Dermis blood vessel endothelial cell (primary cell): ENCODE results near the gene ITPR2. TPM values are rescaled to one million over a fixed set of nuclear protein-coding genes. Genes with fewer than 3 reads are reported as not detected.

ENCODE experiments used
- DNase-seq: peaks from one replicate; pipeline ENCODE4 v3.0.0; 2010
- total RNA-seq: library from RNA; depleted of rRNA; stranded (reverse); fragments of >200 nt; gene quantifications from 2 replicates; pipeline ENCODE4 v1.2.3, GENCODE V29; 2014

ITPR2 gene
- total RNA-seq, 1 donor from 2014 or later: 43.2 TPM

GRCh38 chr12:26379777-26380467 lies 453.1 kb downstream of the ITPR2 start:
- no peak for DNase-seq

DNA sequence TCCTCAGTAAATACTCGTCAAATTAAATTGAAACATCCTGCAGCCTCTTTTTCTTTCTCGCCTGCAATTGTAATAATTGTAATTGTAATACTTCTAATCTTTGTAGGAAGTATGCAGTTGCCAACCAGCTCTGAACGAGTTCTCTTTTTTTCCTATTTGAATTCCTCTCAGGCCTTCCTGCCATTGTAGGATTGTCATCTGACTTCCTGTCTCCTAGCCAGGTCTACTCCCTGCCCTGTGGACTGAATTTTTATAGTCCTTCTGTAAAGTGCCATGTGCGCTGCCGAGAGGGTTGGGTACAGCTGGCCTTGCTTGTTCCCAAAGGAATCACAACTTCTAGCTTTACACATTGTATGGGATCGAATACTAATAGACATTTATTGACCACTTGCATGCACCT lies 454.3 kb downstream of the ITPR2 start:
- DNase-seq: peak; percentile 79

- no peak for DNase-seq
Measured at GRCh38 chr12:26374934-26375680, 457.9 kb downstream of the ITPR2 start.

GRCh38 chr12:26373606-26374495 lies 459.1 kb downstream of the ITPR2 start:
- DNase-seq: no peak

DNA sequence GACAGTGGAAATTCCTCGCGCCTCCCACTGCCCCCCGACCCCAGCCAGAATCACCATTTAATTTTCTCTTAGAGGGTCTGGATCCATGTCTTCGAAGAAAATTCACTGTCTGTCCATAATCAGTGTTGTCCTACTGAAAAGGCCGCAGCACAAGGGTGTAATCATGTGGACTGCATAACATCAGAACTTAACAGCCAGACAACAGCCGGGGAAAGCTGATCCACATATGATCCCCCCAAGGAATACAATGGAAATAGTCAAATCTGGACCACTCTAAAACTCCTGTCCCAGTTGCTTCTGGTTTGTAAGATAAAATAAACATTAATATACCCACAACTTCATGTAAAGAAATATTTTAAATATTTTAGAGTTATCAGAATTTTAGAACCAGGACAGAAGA lies 460.1 kb downstream of the ITPR2 start:
- DNase-seq: no peak

- no peak for DNase-seq
Measured at GRCh38 chr12:26370098-26370497, 462.9 kb downstream of the ITPR2 start.

- DNase-seq: peak; percentile 41
Measured at GRCh38 chr12:26369588-26369987, 463.4 kb downstream of the ITPR2 start.

DNA sequence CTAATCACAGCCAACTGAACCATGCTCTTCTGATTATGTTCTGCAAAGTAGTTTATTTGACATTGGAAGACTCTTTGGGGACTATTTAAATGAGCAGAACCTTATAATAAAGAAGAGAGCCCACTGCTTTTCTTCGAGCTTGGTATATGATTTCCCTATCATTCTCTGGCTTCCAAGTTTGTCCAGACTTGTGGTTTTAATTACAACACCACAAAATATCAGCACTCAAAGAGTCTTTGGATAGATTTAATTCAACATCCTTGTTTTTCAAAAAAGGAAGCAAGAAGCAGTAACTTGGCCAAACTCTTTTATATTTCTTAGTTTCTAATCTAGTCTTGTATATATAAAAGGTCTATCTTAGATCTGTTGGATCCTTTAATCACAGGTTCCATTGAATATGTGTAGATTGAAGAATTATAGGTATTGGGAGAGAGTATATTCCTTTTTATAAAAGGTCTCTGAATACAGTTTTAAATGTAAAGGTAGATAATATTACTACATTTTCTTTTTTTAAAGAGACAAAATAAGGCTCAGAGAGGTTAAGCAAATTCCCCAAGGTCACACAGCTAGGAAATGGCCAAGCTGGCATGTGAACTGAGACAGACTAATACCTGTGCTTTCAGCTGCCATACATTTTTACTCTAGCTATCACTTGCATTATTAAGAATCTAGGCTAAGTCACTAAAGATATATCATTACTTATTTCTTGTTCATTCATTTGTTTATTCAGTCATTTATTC lies 464.8 kb downstream of the ITPR2 start:
- no peak for DNase-seq

GRCh38 chr12:26361964-26362363 lies 471.0 kb downstream of the ITPR2 start:
- no peak for DNase-seq

DNA sequence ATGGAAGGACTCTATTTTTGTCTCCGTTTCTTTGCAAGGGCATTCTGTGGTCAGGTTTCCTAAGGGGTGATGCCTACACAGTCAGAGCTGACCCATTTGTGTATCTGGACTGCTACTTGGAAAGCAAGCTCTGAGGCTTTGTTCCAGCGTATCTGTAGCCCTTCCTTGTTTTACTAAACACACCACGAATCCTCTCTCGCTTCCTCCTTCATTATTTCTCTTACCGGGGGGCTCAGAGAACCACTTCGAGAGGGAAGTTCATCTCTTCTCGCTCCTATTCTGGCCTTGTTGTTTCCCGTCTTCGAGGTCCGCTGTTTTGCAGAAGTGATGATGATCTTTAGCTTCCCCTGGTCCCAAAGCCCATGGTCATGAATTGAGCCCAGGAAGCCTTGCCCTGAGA lies 472.9 kb downstream of the ITPR2 start:
- DNase-seq: no peak

- no peak for DNase-seq
Measured at GRCh38 chr12:26359576-26359975, 473.4 kb downstream of the ITPR2 start.

GRCh38 chr12:26358651-26359050 lies 474.3 kb downstream of the ITPR2 start:
- DNase-seq: no peak

DNA sequence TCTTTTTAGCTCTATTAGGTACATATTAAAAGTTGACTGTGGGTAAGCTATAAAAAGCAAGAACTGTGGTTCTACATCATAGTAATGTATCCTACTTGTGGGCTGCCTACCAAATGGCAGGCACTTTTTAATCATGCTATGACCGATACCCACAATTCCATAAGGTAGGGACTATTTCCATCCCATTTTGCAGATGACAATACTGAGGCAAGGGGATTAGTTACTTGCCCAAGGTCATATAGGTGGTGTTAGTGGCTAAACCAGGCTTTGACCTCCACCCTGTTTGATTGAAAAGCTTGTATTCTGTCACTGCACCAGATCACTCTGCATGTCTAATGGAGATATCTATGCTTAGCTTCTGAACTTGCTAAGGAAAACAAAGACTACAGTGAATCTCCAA lies 485.7 kb downstream of the ITPR2 start:
- DNase-seq: no peak

- no peak for DNase-seq
Measured at GRCh38 chr12:26346736-26347135, 486.3 kb downstream of the ITPR2 start.

- DNase-seq: no peak
Measured at GRCh38 chr12:26345471-26346003, 487.5 kb downstream of the ITPR2 start.

DNA sequence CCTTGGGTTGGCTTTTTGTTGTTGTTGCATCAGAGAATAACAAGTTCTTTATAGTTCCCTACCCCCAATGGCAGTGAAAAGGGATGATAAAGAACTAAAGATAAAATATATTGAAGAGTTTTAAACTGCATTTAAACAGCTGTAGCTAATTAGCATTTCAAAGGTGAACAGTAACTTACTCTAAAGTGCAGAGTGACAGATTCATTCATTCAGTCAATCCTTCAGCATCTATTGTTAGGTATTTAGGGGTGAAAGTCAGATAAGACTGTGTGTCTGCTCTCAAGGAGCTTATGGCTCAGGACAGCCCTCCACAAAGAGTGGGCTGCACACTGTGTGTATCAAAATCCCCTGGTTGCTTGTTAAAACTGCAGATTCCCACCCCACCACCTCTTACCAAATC lies 491.5 kb downstream of the ITPR2 start:
- no peak for DNase-seq

GRCh38 chr12:26340649-26341048 lies 492.3 kb downstream of the ITPR2 start:
- no peak for DNase-seq

GRCh38 chr12:26339976-26340375 lies 493.0 kb downstream of the ITPR2 start:
- DNase-seq: no peak

GRCh38 chr12:26338586-26339572 lies 494.1 kb downstream of the ITPR2 start:
- peak; percentile 59 for DNase-seq

GRCh38 chr12:26335651-26336050 lies 497.3 kb downstream of the ITPR2 start:
- DNase-seq: no peak

GRCh38 chr12:26334621-26335124 lies 498.3 kb downstream of the ITPR2 start:
- peak; percentile 9 for DNase-seq
